GM18858 (cell line): ENCODE measurements around the gene KPRP.

Experiments
- ATAC-seq: cut with Tn5 transposase; IDR thresholded peaks from one replicate; pipeline ENCODE4 v1.9.1; 2021; ENCODE audit not compliant: unreplicated experiment

Gene KPRP

GRCh38 chr1:152768847-152769533 is 11.2 kb downstream of the KPRP start:
- ATAC-seq = no peak

GRCh38 chr1:152770411-152770810 is 12.6 kb downstream of the KPRP start:
- no peak for ATAC-seq

GRCh38 chr1:152774875-152775274 is 17.1 kb downstream of the KPRP start, which contains the start of gene LCE1F:
Gene LCE1F, plus strand, starts transcription at chr1:152775140. Its CDS starts 1,232 bp downstream, at chr1:152776372.
- no peak for ATAC-seq

GRCh38 chr1:152776361-152776760 is 18.5 kb downstream of the KPRP start:
- ATAC-seq = no peak

- ATAC-seq = no peak
Observed at GRCh38 chr1:152777510-152778137, 19.8 kb downstream of the KPRP start.

- ATAC-seq = no peak
Observed at GRCh38 chr1:152783095-152783494, 25.3 kb downstream of the KPRP start.

GRCh38 chr1:152786077-152786476 is 28.3 kb downstream of the KPRP start, which contains the start of gene LCE1E:
Gene LCE1E, plus strand, starts transcription at chr1:152786257. Its CDS starts 1,043 bp downstream, at chr1:152787300.
- no peak for ATAC-seq

GRCh38 chr1:152795686-152796085 is 37.9 kb downstream of the KPRP start:
- no peak for ATAC-seq

GRCh38 chr1:152796421-152796820 is 38.6 kb downstream of the KPRP start, which contains the start of gene LCE1D:
Gene LCE1D, plus strand, starts transcription at chr1:152796721. Its CDS starts 1,074 bp downstream, at chr1:152797795.
- ATAC-seq = no peak

GRCh38 chr1:152801333-152801732 is 43.5 kb downstream of the KPRP start:
- ATAC-seq = no peak

GRCh38 chr1:152806576-152806975 is 48.8 kb downstream of the KPRP start, which contains the start of gene LCE1C:
Gene LCE1C, minus strand, starts transcription at chr1:152806651. Its CDS starts 1,173 bp downstream, at chr1:152805478.
- no peak for ATAC-seq

GRCh38 chr1:152811050-152811449 is 53.2 kb downstream of the KPRP start:
- ATAC-seq = no peak
